ENCODE data around the gene POLR2F. TPM values are rescaled to one million over a fixed set of nuclear protein-coding genes. Genes with fewer than 3 reads are reported as not detected.

Gene POLR2F
- polyA plus RNA-seq, 1 of the 3 experiments (the other 2 are of a cell fraction) = 255 TPM

DNA sequence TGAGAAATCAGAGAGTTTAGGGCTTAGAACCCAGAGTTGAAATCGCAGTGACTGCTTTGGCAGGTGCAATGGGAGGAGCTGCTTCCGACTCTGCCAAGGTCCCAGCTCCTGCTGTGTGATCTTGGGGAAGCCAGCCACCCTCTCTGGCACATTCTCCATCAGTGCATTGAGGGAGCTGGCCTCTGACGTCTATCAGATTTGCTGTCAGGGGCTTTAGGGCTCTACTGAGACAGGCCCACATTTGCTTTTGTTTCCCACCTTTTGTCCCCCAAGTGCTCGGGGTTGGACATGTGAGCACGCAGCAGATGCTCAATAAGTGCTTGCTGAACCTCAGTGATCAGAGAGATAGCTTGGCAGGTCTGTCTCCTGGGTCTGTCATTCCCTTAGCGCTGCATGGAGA lies 41.5 kb downstream of the POLR2F start:
- Histone ChIP-seq H3F3A (replicated peaks; ENCODE audit: insufficient read depth) (no peaks in the 10 kb centered on the region), H3K9me3 (no peaks in the 10 kb centered on the region), H3K27me3 (ENCODE audit: insufficient read depth) (no peaks in the 10 kb centered on the region), H2AFZ (ENCODE audit: low read depth) (no peak overlapping the region), H3K4me3 (ENCODE audit: low read depth in 2 of 2, low read length in 1 of 2) (no peak overlapping the region), H3K79me2 (ENCODE audit: insufficient read depth) (no peaks in the 10 kb centered on the region), H3K9me2 (no peaks in the 10 kb centered on the region), H4K20me1 (ENCODE audit: insufficient read depth) (no peaks in the 10 kb centered on the region), H3K9ac (no peak overlapping the region), H3K4me2 (no peak overlapping the region), H3K27ac (ENCODE audit: low read depth in 2 of 2, low read length in 1 of 2) (no peak overlapping the region), H3K4me1 (ENCODE audit: control insufficient read depth in 1 of 2, insufficient read depth in 2 of 2, low read depth in 1 of 2, low read length in 1 of 2) (no peaks in the 10 kb centered on the region; a peak in 1 of 4 replicates), H3K36me3 (replicated peaks in 1 of 2; ENCODE audit: control insufficient read depth in 1 of 2, insufficient read depth in 2 of 2, low read length in 1 of 2) (no peaks in the 10 kb centered on the region)
- TF ChIP-seq POLR2AphosphoS5 (IDR thresholded peaks at IDR 0.05; ENCODE audit: low read depth, low read length) (no peak), NRF1 (IDR thresholded peaks at IDR 0.05; ENCODE audit: low read depth, low read length) (no peak), TEAD4 (IDR thresholded peaks at IDR 0.05; ENCODE audit: borderline replicate concordance, insufficient read depth) (no peak)
- CTCF ChIA-PET = interaction anchor here (1.3 kb wide), 1 partner anchor 10 kb away, joined by 3 read pairs; the partner anchor contains the start of gene SOX10
- POLR2A ChIA-PET = no interaction called here
- DNase-seq = no peak
- WGBS (ENCODE audit: low lambda C conversion rate) = 100% methylated on average over 1 of the region's 6 CpGs

DNA sequence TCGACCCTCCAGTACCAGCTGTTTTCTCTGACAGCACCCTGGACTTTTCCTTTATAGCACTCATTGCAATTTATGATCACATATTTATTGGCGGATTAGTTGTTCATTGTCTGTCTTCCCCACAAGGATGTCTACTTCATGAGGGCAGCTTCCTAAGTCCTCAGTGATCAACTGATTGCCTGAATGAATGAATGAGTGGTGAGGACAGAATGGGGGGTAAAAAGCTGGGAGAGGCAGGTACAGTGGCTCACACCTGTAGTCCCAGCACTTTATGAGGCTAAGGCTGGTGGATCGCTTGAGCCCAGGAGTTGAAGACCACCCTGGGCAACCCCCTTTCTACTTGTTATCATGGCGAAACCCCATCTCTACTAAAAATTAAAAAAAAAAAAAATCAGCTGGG lies 42.0 kb downstream of the POLR2F start:
- no peak overlapping the region for H3K4me2 ChIP-seq
- no peak overlapping the region for H3K27ac ChIP-seq (ENCODE audit: low read depth in 2 of 2, low read length in 1 of 2)
- H3K4me1 ChIP-seq (ENCODE audit: control insufficient read depth in 1 of 2, insufficient read depth in 2 of 2, low read depth in 1 of 2, low read length in 1 of 2) = no peaks in the 10 kb centered on the region; a peak in 1 of 4 replicates
- no peaks in the 10 kb centered on the region for H3F3A ChIP-seq (replicated peaks; ENCODE audit: insufficient read depth)
- no peaks in the 10 kb centered on the region for H4K20me1 ChIP-seq (ENCODE audit: insufficient read depth)
- H2AFZ ChIP-seq (ENCODE audit: low read depth) = no peak overlapping the region
- 88% methylated on average over 4 of the region's 4 CpGs for WGBS (ENCODE audit: low lambda C conversion rate)
- no peak overlapping the region for H3K9ac ChIP-seq
- ChIA-PET POLR2A (no interaction called here), CTCF (interaction anchor here (1.3 kb wide), 1 partner anchor 11 kb away, joined by 3 read pairs; the partner anchor contains the start of gene SOX10)
- no peaks in the 10 kb centered on the region for H3K36me3 ChIP-seq (replicated peaks in 1 of 2; ENCODE audit: control insufficient read depth in 1 of 2, insufficient read depth in 2 of 2, low read length in 1 of 2)
- no peaks in the 10 kb centered on the region for H3K79me2 ChIP-seq (ENCODE audit: insufficient read depth)
- TF ChIP-seq RXRA (IDR thresholded peaks at IDR 0.05; ENCODE audit: borderline replicate concordance, low read depth) (no peak), EP300 (IDR thresholded peaks at IDR 0.05; ENCODE audit: borderline replicate concordance in 1 of 2, low read depth in 1 of 2, low read length in 1 of 2) (no peak), FOXM1 (IDR thresholded peaks at IDR 0.05; ENCODE audit: low read depth) (no peak), NFIC (IDR thresholded peaks at IDR 0.05; ENCODE audit: borderline replicate concordance) (no peak), CHD2 (IDR thresholded peaks at IDR 0.05; ENCODE audit: low read length, partially characterized antibody) (no peak)
- DNase-seq = no peak
- H3K4me3 ChIP-seq (ENCODE audit: low read depth in 2 of 2, low read length in 1 of 2) = no peak overlapping the region
- H3K27me3 ChIP-seq (ENCODE audit: insufficient read depth) = no peaks in the 10 kb centered on the region
- H3K9me3 ChIP-seq = no peaks in the 10 kb centered on the region
- H3K9me2 ChIP-seq = no peaks in the 10 kb centered on the region

DNA sequence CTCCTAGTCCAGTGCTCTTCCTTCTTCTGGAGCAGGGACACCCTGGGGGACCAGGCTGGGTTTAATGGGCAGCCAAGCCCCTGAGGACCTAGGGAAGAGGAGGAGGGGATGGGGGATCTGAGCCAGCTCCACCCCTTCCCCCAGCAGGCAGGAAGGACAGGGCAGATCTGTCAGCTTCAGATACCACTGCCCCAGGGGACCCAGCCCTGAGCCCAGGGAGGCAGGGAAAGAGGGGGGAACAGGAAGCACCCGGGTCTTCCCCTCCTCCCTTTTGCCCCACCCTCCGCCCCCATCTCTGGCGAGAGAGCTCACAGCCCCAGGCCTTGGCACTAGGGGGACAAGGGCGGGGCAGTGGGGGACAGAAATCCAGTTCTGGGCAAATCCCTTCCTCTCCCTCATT lies 42.6 kb downstream of the POLR2F start:
- TF ChIP-seq RAD21 (IDR thresholded peaks at IDR 0.05; ENCODE audit: low read length) (no peak), ELF1 (IDR thresholded peaks at IDR 0.05) (no peak), MEF2A (IDR thresholded peaks at IDR 0.05; ENCODE audit: borderline replicate concordance, low read depth) (no peak), TCF12 (IDR thresholded peaks at IDR 0.05) (no peak), POLR2AphosphoS5 (IDR thresholded peaks at IDR 0.05; ENCODE audit: low read depth, low read length) (no peak), RXRA (IDR thresholded peaks at IDR 0.05; ENCODE audit: borderline replicate concordance, low read depth) (no peak), EZH2phosphoT487 (IDR thresholded peaks at IDR 0.05; ENCODE audit: borderline replicate concordance, low read depth) (no peak), GATA2 (CRISPR knock-in tag; IDR thresholded peaks at IDR 0.05) (no peak), FOXM1 (IDR thresholded peaks at IDR 0.05; ENCODE audit: low read depth) (no peak), RFX5 (IDR thresholded peaks at IDR 0.05; ENCODE audit: low read length) (no peak), TEAD4 (IDR thresholded peaks at IDR 0.05; ENCODE audit: borderline replicate concordance, insufficient read depth) (no peak), JUND (IDR thresholded peaks at IDR 0.05) (no peak), TAF1 (IDR thresholded peaks at IDR 0.05; ENCODE audit: borderline replicate concordance, low read depth, low read length) (no peak), GABPA (IDR thresholded peaks at IDR 0.05; ENCODE audit: low read depth) (no peak), NRF1 (IDR thresholded peaks at IDR 0.05; ENCODE audit: low read depth, low read length) (no peak), YY1 (IDR thresholded peaks at IDR 0.05; ENCODE audit: low read depth) (no peak)
- Histone ChIP-seq H3K27me3 (ENCODE audit: insufficient read depth) (no peaks in the 10 kb centered on the region), H3K9ac (no peak overlapping the region), H2AFZ (ENCODE audit: low read depth) (no peak overlapping the region), H3K4me1 (ENCODE audit: control insufficient read depth in 1 of 2, insufficient read depth in 2 of 2, low read depth in 1 of 2, low read length in 1 of 2) (no peaks in the 10 kb centered on the region; a peak in 1 of 4 replicates), H3F3A (replicated peaks; ENCODE audit: insufficient read depth) (no peaks in the 10 kb centered on the region), H4K20me1 (ENCODE audit: insufficient read depth) (no peaks in the 10 kb centered on the region), H3K4me2 (no peak overlapping the region), H3K27ac (ENCODE audit: low read depth in 2 of 2, low read length in 1 of 2) (no peak overlapping the region), H3K79me2 (ENCODE audit: insufficient read depth) (no peaks in the 10 kb centered on the region), H3K36me3 (replicated peaks in 1 of 2; ENCODE audit: control insufficient read depth in 1 of 2, insufficient read depth in 2 of 2, low read length in 1 of 2) (no peaks in the 10 kb centered on the region), H3K9me2 (no peaks in the 10 kb centered on the region), H3K9me3 (no peaks in the 10 kb centered on the region), H3K4me3 (ENCODE audit: low read depth in 2 of 2, low read length in 1 of 2) (no peak overlapping the region)
- ChIA-PET CTCF (no interaction called here), POLR2A (no interaction called here)
- peak; percentile 51 for DNase-seq
- 20% methylated on average over 1 of the region's 4 CpGs for WGBS (ENCODE audit: low lambda C conversion rate)
